ENCODE data around the gene SLIT3.

GRCh38 chr5:168683927-168684295 lies 617.0 kb downstream of the SLIT3 start:
- TF ChIP-seq EP300 (IDR thresholded peaks at IDR 0.05): no peak
- no peak for TF ChIP-seq POLR2AphosphoS5 (IDR thresholded peaks at IDR 0.05)
- TF ChIP-seq, protein P1, sequence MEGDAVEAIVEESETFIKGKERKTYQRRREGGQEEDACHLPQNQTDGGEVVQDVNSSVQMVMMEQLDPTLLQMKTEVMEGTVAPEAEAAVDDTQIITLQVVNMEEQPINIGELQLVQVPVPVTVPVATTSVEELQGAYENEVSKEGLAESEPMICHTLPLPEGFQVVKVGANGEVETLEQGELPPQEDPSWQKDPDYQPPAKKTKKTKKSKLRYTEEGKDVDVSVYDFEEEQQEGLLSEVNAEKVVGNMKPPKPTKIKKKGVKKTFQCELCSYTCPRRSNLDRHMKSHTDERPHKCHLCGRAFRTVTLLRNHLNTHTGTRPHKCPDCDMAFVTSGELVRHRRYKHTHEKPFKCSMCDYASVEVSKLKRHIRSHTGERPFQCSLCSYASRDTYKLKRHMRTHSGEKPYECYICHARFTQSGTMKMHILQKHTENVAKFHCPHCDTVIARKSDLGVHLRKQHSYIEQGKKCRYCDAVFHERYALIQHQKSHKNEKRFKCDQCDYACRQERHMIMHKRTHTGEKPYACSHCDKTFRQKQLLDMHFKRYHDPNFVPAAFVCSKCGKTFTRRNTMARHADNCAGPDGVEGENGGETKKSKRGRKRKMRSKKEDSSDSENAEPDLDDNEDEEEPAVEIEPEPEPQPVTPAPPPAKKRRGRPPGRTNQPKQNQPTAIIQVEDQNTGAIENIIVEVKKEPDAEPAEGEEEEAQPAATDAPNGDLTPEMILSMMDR (IDR thresholded peaks at IDR 0.05): no peak
- no peak for TF ChIP-seq POLR2A (IDR thresholded peaks at IDR 0.05)

All from stomach (tissue), 4 donors.